VCaP (cell line): Measurements from ENCODE around the gene MYCN.

Experiments used
- H3K27ac ChIP-seq: fragments of 450-650 bp; 2 replicates; pipeline ENCODE4 v1.5.1; 2017
- TF ChIP-seq, protein P1 (sequence below): fragments of 450-650 bp; conservative IDR thresholded peaks from 2 replicates; pipeline ENCODE4 v1.5.1; 2017; ENCODE audit warnings: mild to moderate bottlenecking, moderate library complexity

Gene MYCN

DNA sequence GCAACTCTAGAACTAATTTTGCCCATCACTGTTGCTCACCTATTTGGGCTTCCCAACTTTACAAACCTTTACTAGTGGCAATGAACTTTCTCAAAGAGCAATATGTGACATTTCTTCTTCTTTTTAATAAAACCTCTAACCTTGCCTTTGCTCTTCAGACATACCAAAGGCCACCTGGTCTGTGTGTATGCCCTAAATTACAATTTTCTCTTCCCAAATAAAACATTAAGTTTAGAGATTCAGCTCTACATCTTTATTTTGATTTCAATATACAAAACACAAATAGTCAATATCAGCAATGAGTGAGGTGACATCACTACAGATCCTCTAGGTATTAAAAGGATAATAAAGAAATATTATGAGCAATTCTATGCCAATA, 35.1 kb upstream of the MYCN start:
- no peak overlapping the region for H3K27ac ChIP-seq
- TF ChIP-seq, protein P1, sequence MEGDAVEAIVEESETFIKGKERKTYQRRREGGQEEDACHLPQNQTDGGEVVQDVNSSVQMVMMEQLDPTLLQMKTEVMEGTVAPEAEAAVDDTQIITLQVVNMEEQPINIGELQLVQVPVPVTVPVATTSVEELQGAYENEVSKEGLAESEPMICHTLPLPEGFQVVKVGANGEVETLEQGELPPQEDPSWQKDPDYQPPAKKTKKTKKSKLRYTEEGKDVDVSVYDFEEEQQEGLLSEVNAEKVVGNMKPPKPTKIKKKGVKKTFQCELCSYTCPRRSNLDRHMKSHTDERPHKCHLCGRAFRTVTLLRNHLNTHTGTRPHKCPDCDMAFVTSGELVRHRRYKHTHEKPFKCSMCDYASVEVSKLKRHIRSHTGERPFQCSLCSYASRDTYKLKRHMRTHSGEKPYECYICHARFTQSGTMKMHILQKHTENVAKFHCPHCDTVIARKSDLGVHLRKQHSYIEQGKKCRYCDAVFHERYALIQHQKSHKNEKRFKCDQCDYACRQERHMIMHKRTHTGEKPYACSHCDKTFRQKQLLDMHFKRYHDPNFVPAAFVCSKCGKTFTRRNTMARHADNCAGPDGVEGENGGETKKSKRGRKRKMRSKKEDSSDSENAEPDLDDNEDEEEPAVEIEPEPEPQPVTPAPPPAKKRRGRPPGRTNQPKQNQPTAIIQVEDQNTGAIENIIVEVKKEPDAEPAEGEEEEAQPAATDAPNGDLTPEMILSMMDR, result no peak

DNA sequence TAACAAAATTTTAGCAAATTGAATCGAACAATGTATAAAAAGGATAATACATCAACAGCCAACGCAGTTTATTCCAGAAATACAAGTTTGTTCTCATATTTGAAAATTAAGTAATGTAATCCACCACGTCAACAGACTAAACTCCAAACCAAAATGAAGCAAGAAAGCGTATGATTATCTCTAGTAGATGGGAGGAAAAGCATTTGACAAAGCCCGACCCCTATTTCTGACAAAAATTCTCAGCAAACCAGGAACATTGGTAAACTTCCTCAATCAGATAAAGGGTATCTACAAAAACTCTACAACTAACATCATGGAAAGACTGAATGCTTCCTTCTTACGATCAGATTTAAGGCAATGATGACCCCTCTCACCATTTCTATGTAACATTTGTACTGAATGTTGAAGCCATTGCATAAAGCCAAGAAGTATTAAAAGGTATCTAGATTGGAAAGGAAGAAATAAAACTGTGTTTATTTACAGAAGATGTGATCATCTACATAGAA, 34.3 kb upstream of the MYCN start:
- TF ChIP-seq, protein P1, result no peak
- peak overlapping the region; percentile 76 for H3K27ac ChIP-seq

DNA sequence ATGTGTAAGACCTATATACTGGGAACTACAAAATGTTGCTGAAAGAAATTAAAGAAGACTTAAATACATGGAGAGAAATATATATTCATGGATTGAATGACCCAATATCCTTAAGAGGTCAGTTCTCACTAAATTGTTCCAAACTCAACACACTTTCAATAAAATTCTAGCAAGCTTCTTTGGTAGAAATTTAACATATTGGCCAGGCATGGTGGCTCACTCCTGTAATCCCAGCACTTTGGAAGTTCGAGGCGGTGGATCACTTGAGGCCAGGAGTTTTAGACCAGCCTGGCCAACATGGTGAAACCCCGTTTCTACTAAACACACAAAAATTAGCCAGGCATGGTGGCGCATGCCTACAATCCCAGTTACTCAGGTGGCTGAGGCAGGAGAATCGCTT, 33.6 kb upstream of the MYCN start:
- peak overlapping the region; percentile 76 for H3K27ac ChIP-seq
- TF ChIP-seq, protein P1, result no peak

DNA sequence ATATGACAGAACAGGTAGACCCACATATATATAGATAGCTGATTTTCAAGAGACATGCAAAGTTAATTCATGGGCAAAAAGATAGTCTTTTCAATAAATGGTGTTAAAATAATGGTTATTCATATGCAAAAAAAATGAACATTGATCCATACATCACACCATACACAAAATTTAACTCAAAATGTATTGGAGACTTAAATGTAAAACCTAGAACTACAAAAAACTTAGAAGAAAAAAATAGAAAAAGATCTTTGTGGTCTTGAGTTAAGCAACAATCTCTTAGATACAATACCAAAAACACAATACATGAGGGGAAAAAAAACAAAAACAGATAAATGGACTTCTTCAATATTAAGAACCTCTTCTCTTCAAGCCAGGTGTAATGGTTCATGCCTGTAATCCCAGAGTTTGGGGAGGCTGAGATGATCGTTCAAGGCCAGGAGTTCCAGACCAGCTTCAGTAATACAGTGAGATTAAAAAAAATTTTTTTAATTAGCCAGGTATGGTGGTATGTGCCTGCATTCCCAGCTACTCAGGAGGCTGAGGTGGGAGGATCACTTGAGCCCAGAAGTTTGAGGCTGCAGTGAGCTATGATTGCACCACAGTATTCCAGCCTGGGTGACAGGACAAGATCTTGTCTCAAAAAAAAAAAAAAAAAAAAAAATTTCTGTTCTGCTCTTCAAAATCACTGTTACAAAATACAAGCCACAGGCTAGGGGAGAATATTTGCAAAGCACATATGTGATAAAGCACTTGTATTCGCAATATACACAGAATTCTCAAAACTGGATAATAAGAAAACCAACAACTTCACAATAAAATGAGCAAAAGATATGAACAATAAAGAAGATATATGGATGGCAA, 32.7 kb upstream of the MYCN start:
- H3K27ac ChIP-seq, result peak overlapping the region; percentile 76
- TF ChIP-seq, protein P1, result no peak

DNA sequence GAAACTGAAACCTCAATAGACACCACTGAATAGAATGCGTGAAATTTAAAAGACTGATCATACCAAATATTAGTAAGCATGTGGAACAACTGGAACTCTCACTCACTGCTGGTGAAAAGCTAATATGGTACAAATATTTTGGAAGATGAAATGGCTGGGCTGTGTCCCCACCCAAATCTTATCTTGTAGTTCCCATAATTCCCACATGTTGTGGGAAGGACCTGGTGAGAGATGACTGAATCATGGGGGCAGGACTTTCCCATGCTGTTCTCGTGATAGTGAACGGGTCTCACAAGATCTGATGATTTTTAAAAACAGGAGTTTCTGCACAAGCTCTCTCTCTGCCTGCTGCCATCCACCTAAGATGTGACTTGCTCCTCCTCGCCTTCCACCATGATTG, 32.0 kb upstream of the MYCN start:
- TF ChIP-seq, protein P1, result no peak
- peak overlapping the region; percentile 76; the same call in 1 of the 2 replicates for H3K27ac ChIP-seq

DNA sequence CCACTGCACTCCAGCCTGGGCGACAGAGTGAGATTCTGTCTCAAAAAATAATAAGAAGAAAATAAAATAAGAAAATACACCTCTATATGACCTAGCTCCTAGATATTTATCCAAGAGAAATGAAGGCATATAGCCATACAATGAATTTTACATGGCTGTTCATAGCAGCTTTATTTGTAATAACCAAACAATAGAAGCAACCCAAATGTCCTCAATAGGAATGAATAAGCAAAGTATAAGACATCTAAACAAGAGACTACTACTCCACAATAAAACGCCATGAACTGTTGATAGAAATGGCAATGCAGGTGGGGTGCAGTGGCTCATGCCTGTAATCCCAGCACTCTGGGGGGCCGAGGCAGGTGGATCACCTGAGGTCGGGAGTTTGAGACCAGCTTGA, 31.2 kb upstream of the MYCN start:
- H3K27ac ChIP-seq, result no peak overlapping the region; the same call in 1 of the 2 replicates
- TF ChIP-seq, protein P1, result no peak

DNA sequence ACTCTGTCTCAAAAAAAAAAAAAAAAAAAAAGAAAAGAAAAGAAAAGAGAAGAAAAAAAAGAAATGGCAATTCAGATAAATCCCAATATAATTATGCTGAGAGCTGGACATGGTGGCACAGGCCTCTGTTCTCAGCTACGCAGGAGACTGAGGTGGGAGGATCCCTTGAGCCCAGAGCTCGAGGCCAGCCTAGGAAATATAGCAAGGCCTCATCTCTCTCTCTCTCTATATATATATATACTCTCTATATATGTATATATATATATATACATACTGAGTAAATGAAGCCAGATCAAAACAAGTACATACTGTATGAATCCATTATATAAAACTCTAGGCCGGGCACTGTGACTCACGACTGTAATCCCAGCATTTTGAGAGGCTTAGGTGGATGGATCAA, 30.6 kb upstream of the MYCN start:
- H3K27ac ChIP-seq, result no peak overlapping the region
- TF ChIP-seq, protein P1, result no peak

DNA sequence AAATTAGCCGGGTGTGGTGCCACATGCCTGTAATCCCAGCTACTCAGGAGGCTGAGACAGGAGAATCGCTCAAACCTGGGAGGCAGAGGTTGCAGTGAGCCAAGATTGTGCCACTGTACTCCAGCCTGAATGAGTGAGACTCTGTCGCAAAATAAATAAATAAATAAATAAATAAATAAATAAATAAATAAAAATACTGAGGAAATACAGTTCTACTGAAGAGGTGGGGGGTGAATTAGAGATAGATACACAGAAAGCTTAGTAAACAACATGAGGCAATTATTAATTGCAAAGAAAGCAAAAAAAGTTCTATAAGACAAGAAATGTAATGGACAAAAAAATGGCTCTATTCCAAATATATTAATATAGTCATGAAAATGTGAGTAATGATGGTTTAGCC, 29.1 kb upstream of the MYCN start:
- H3K27ac ChIP-seq, result peak overlapping the region; percentile 69
